Gastroesophageal sphincter (tissue), 3 donors: ENCODE results near the gene ZNF585A.

Experiments
- EP300 ChIP-seq: sonication (generic); formaldehyde crosslinking; IDR thresholded peaks from one replicate; pipeline ENCODE4 v1.6.1; 2017; ENCODE audit warnings: antibody characterized with exemption, mild to moderate bottlenecking
- POLR2AphosphoS5 ChIP-seq: sonication (generic); formaldehyde crosslinking; IDR thresholded peaks from one replicate; pipeline ENCODE4 v1.6.1; 2017; ENCODE audit warnings: antibody characterized with exemption
- TF ChIP-seq, protein P1 (sequence below), 4 experiments: fragments of 200-600 bp in 2 of 4; fragments of 450-650 bp in 2 of 4; sonication (generic) in 1 of 4; IDR thresholded peaks; one replicate each; pipeline ENCODE4 v1.5.1; 2017 to 2019; ENCODE audit warnings: antibody characterized with exemption in 4 of 4, mild to moderate bottlenecking in 2 of 4, moderate library complexity in 2 of 4

DNA sequence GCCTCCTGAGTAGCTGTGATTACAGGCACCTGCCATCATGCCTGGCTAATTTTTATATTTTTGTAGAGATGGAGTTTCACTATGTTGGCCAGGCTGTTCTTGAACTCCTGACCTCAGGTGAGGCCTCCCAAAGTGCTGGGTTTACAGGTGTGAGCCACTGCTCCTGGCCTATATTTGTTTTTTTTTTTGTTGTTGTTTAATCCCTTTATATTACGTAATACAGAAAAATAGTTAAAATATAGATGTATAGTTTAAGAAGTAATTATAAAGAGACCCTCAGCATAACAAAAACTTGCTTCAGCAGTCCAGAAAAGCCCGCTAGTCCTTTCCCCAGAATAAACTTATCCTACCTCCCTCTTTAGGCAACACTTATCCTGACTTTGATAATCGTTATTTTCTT, 47.9 kb upstream of the ZNF585A start:
- TF ChIP-seq, protein P1, sequence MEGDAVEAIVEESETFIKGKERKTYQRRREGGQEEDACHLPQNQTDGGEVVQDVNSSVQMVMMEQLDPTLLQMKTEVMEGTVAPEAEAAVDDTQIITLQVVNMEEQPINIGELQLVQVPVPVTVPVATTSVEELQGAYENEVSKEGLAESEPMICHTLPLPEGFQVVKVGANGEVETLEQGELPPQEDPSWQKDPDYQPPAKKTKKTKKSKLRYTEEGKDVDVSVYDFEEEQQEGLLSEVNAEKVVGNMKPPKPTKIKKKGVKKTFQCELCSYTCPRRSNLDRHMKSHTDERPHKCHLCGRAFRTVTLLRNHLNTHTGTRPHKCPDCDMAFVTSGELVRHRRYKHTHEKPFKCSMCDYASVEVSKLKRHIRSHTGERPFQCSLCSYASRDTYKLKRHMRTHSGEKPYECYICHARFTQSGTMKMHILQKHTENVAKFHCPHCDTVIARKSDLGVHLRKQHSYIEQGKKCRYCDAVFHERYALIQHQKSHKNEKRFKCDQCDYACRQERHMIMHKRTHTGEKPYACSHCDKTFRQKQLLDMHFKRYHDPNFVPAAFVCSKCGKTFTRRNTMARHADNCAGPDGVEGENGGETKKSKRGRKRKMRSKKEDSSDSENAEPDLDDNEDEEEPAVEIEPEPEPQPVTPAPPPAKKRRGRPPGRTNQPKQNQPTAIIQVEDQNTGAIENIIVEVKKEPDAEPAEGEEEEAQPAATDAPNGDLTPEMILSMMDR (IDR thresholded peaks at IDR 0.05): no peak
- no peak for TF ChIP-seq EP300
- no peak for TF ChIP-seq POLR2AphosphoS5
